PC-9 (cell line): ENCODE results near the gene PARK7. TPM values are rescaled to one million over a fixed set of nuclear protein-coding genes. Genes with fewer than 3 reads are reported as not detected.

Experiments used
- BruUV-seq: library from RNA; stranded (reverse); fragments of 400-500 nt; replicated peaks from 2 replicates; lab custom pipeline; 2021; lab: Mats Ljungman, UMichigan
- CTCF ChIA-PET: fragments of 300-600 bp; sonication (Branson Sonifier 250); formaldehyde crosslinking; loops from one replicate; lab custom pipeline; 2022; ENCODE audit warnings: antibody characterized with exemption; lab: Charles Lee
- POLR2A ChIA-PET: fragments of 300-600 bp; sonication (Branson Sonifier 250); formaldehyde crosslinking; loops from one replicate; lab custom pipeline; 2022; ENCODE audit warnings: antibody characterized with exemption; ENCODE audit not compliant: unreplicated experiment; lab: Charles Lee
- DNase-seq, 2 experiments: peaks; one replicate each; pipeline versions ENCODE4 v3.0.0 to v3.0.0-alpha.2; 2015 to 2022; ENCODE audit warnings: mixed read lengths in 1 of 2
- H2AFZ ChIP-seq: fragments of 200-600 bp; sonication (generic); 2 replicates; pipeline ENCODE4 v1.8.1; 2017; ENCODE audit warnings: antibody characterized with exemption
- H3F3A ChIP-seq: fragments of 200-600 bp; sonication (generic); 2 replicates; pipeline ENCODE4 v1.8.1; 2017; ENCODE audit warnings: antibody characterized with exemption, mild to moderate bottlenecking, low read depth; ENCODE audit not compliant: insufficient read depth
- H3K27ac ChIP-seq: fragments of 200-600 bp; sonication (generic); 2 replicates; pipeline ENCODE4 v1.6.1; 2016; ENCODE audit warnings: mixed run types
- H3K27me3 ChIP-seq: fragments of 200-600 bp; sonication (generic); 2 replicates; pipeline ENCODE4 v1.6.1; 2016; ENCODE audit warnings: low read depth, mixed run types; ENCODE audit not compliant: insufficient read depth
- H3K36me3 ChIP-seq: fragments of 200-600 bp; sonication (generic); 2 replicates; pipeline ENCODE4 v1.6.1; 2016; ENCODE audit warnings: low read depth, mixed run types
- H3K4me1 ChIP-seq: fragments of 200-600 bp; sonication (generic); replicated peaks from 2 replicates; pipeline ENCODE4 v1.6.1; 2016; ENCODE audit warnings: mixed run types; ENCODE audit not compliant: insufficient read depth
- H3K4me2 ChIP-seq: fragments of 200-600 bp; sonication (generic); 2 replicates; pipeline ENCODE4 v1.6.1; 2017; ENCODE audit warnings: mixed run types
- H3K4me3 ChIP-seq: fragments of 200-600 bp; sonication (generic); 2 replicates; pipeline ENCODE4 v1.6.1; 2016; ENCODE audit warnings: mixed run types
- H3K79me2 ChIP-seq: fragments of 200-600 bp; sonication (generic); 2 replicates; pipeline ENCODE4 v1.6.1; 2017; ENCODE audit warnings: low read depth, mixed run types
- H3K9me2 ChIP-seq: fragments of 200-600 bp; sonication (generic); 2 replicates; pipeline ENCODE4 v1.8.1; 2017; ENCODE audit warnings: mild to moderate bottlenecking; ENCODE audit not compliant: insufficient read depth
- H3K9me3 ChIP-seq: fragments of 200-600 bp; sonication (generic); 2 replicates; pipeline ENCODE4 v1.8.1; 2016; ENCODE audit warnings: low read depth; ENCODE audit not compliant: insufficient read depth
- H4K20me1 ChIP-seq: fragments of 200-600 bp; sonication (generic); 2 replicates; pipeline ENCODE4 v1.8.1; 2017; ENCODE audit not compliant: insufficient read depth
- CTCF ChIP-seq: fragments of 200-600 bp; sonication (generic); conservative IDR thresholded peaks from 2 replicates; pipeline ENCODE4 v1.6.1; 2017; ENCODE audit warnings: mixed run types, antibody characterized with exemption, mild to moderate bottlenecking, moderate library complexity
- EZH2 ChIP-seq: fragments of 200-600 bp; sonication (generic); IDR thresholded peaks from 2 replicates; pipeline ENCODE4 v1.8.0; 2017; ENCODE audit warnings: antibody characterized with exemption, low read depth
- intact Hi-C: fragments of 100-400 bp; cut with micrococcal nuclease; formaldehyde crosslinking; loops from one replicate; pipeline ENCODE4 v1.10.0; 2022; ENCODE audit not compliant: unreplicated experiment
- total RNA-seq: library from RNA; stranded (reverse); gene quantifications from 2 replicates; pipeline ENCODE4 v1.2.3, GENCODE V29; 2021

PARK7 gene
- total RNA-seq, 1 experiment from 2014 or later: 291 TPM

DNA sequence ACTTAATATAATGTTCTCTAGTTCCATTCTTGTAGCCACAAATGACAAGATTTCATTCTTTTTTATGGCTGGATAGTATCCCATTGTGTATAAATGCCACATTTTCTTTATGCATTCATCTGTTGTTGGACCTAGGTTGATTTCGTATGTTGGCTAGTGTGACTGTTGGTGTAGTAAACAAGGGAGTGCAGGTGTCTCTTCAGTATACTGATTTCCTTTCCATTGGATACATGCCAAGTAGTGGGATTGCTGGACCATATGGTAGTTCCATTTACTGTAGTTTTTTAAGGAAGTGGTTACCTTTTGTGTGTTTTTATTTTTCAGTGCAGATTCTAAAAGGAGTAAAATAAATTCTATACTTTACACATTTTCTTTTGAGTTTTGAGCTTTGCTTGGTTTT lies 5.7 kb downstream of the PARK7 start:
- Histone ChIP-seq H3K9me2 (no peaks in the 10 kb centered on the region), H4K20me1 (peaks cover 3% of the 10 kb centered on the region; the same call in 1 of the 2 replicates), H3K9me3 (no peaks in the 10 kb centered on the region), H2AFZ (no peak overlapping the region), H3K27me3 (no peaks in the 10 kb centered on the region), H3K36me3 (peaks cover 32% of the 10 kb centered on the region), H3K4me2 (no peak overlapping the region), H3K27ac (no peak overlapping the region), H3K4me3 (no peak overlapping the region), H3K79me2 (peaks cover 38% of the 10 kb centered on the region), H3F3A (peaks cover 12% of the 10 kb centered on the region; the same call in 1 of the 2 replicates), H3K4me1 (no peaks in the 10 kb centered on the region; the same call in 1 of the 2 replicates)
- intact Hi-C loops: loop anchor here (10.0 kb wide), 1 partner anchor 1018 kb away; no protein-coding TSS in a partner anchor
- ChIA-PET CTCF (interaction anchor here (0.6 kb wide), 1 partner anchor 43 kb away, joined by 4 read pairs; no protein-coding TSS in a partner anchor), POLR2A (no interaction called here)
- BruUV-seq: no TSS peak
- TF ChIP-seq EZH2: no peak
- no peak for TF ChIP-seq CTCF
- DNase-seq: no peak

GRCh38 chr1:7967651-7968050 lies 6.1 kb downstream of the PARK7 start:
- Histone ChIP-seq H3K36me3 (peaks cover 32% of the 10 kb centered on the region), H3K27me3 (no peaks in the 10 kb centered on the region), H2AFZ (no peak overlapping the region), H4K20me1 (peaks cover 3% of the 10 kb centered on the region; the same call in 1 of the 2 replicates), H3K4me3 (no peak overlapping the region), H3K27ac (no peak overlapping the region), H3F3A (peaks cover 12% of the 10 kb centered on the region; the same call in 1 of the 2 replicates), H3K4me1 (no peaks in the 10 kb centered on the region; the same call in 1 of the 2 replicates), H3K79me2 (peaks cover 33% of the 10 kb centered on the region), H3K9me2 (no peaks in the 10 kb centered on the region), H3K4me2 (no peak overlapping the region), H3K9me3 (no peaks in the 10 kb centered on the region)
- intact Hi-C loops: loop anchor here (10.0 kb wide), 1 partner anchor 1017 kb away; no protein-coding TSS in a partner anchor
- BruUV-seq: no TSS peak
- ChIA-PET POLR2A (no interaction called here), CTCF (interaction anchor here (0.6 kb wide), 1 partner anchor 43 kb away, joined by 4 read pairs; no protein-coding TSS in a partner anchor)
- TF ChIP-seq EZH2: no peak
- TF ChIP-seq CTCF: no peak
- DNase-seq: no peak

GRCh38 chr1:7970246-7970645 lies 8.7 kb downstream of the PARK7 start:
- H3K4me1 ChIP-seq: no peaks in the 10 kb centered on the region; the same call in 1 of the 2 replicates
- POLR2A ChIA-PET: no interaction called here
- CTCF ChIA-PET: no interaction called here
- H3K36me3 ChIP-seq: peaks cover 19% of the 10 kb centered on the region
- H3K27me3 ChIP-seq: no peaks in the 10 kb centered on the region
- DNase-seq: no peak
- intact Hi-C loops: no loop called here
- no peak overlapping the region for H2AFZ ChIP-seq
- no peaks in the 10 kb centered on the region for H3K9me2 ChIP-seq
- no peak overlapping the region for H3K27ac ChIP-seq
- peaks cover 17% of the 10 kb centered on the region; the same call in 1 of the 2 replicates for H3F3A ChIP-seq
- H3K4me3 ChIP-seq: no peak overlapping the region
- no TSS peak for BruUV-seq
- H3K9me3 ChIP-seq: no peaks in the 10 kb centered on the region
- H3K79me2 ChIP-seq: peaks cover 9% of the 10 kb centered on the region
- no peak for TF ChIP-seq CTCF
- TF ChIP-seq EZH2: no peak
- H4K20me1 ChIP-seq: peaks cover 3% of the 10 kb centered on the region; the same call in 1 of the 2 replicates
- H3K4me2 ChIP-seq: no peak overlapping the region
